ENCODE results near the gene ELOB. TPM values are rescaled to one million over a fixed set of nuclear protein-coding genes. Genes with fewer than 3 reads are reported as not detected.

Gene ELOB
- polyA plus RNA-seq, 1 of the 3 experiments (the other 2 are of a cell fraction), result 329 TPM

DNA sequence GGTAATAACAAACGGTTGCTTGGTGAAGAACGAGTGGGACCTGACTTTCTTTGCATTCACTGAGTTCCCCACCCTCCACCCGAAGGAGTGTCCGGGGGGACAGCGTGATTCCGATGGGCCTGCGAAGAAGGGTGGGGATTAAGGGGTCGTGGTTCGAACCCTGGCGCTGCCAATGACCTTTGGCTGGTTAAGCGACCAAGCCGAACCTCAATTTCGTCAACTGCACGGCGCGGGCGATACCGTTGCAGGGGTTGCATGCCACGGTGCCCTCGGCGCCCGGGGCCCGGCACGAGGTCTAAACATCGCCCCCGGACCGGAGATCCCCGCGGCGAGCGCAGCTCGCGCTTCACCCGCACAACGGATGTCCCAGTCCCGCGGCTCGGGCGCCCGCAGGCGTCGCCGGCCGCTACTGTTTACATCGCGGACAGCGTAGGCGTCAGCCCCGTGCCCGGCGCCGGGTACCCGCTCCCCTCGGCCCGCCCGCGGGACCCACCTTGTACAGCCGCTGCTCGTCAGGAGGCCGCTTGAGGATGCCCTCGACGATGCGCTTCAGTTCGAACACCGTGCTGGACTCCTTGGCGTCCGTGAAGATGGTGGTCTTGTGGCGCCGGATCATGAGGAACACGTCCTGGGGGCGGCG, 460 bp downstream of the ELOB start (continued):
- no peak for TF ChIP-seq NRF1 (IDR thresholded peaks at IDR 0.05; ENCODE audit: low read depth, low read length)
- TF ChIP-seq ELF1 (IDR thresholded peaks at IDR 0.05), result no peak

DNA sequence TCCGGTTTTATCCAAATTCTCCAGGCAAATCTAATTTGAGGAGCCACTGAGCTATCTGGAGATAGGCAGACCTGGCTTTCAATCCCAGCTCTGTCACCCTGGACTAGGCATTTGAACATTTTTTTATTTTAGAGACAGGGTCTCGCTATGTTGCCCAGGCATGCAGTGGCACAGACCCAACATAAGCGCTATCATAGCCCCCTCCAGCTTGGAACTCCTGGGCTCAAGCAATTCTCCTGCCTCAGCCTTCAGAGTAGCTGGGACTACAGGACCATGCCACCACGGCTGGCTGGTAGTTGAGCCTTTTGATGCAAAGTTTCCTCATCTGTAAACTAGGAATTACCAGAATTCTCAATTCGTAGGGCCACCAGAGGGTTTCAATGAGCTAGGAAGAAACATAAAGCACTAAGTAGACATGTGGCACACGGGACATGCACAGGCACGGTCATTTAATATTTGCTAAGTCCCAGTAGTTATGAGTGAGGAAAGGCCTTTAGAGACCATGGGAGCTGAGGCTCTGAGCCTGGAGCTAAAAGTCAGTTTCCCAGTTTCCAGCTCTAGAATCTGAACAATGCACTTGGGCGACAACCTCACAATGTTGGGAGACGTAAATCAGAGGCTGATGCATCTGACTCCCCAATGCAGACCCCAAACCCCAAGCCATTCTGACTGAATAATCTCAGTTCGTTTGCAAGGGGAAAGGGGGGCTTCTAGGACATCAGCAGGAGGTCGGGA, 1.1 kb downstream of the ELOB start:
- WGBS (ENCODE audit: low lambda C conversion rate), result 50% methylated on average over 11 of the region's 11 CpGs
- Histone ChIP-seq H3K79me2 (ENCODE audit: insufficient read depth) (peaks cover 51% of the 10 kb centered on the region), H3K27ac (ENCODE audit: low read depth in 2 of 2, low read length in 1 of 2) (peak overlapping the region in 1 of 2 experiments; percentile 71; a peak in 1 of 4 replicates)

DNA sequence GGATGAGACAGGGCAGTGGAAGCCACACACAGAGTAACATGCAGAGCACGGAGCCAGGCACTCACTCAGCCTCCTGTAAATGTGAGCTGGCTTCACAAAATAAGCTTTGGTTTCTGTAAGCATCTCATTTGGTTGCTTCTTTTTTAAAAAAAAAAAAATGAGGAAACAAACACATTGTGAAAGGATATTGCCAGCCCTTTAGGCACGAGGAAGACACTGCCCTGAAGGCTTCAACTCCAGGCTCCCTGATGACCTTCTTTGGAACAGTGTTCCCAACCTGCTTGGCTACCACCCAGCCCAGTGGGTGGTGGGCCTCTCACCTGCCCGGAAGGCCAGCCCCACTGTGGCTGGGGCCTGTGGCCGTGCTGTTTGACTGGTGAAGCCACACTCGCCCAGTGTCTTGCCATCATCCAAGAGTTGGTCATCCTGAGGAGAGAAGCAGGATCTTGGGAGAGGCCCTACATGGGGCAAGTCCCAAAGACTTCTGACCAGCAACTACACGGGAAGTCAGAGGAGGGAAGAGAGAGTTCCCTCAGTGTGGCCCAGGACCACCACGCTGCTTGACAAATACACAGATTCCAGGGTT, 1.9 kb downstream of the ELOB start:
- CTCF ChIA-PET, result interaction anchor here (0.9 to 2.7 kb wide), 4 partner anchors 13 to 144 kb away, joined by 3 to 11 read pairs (median 4); no protein-coding TSS in a partner anchor
- Histone ChIP-seq H3K9me3 (no peaks in the 10 kb centered on the region), H3K9ac (no peak overlapping the region), H4K20me1 (ENCODE audit: insufficient read depth) (peaks cover 33% of the 10 kb centered on the region), H2AFZ (ENCODE audit: low read depth) (no peak overlapping the region), H3K36me3 (replicated peaks in 1 of 2; ENCODE audit: control insufficient read depth in 1 of 2, insufficient read depth in 2 of 2, low read length in 1 of 2) (peaks cover 16 to 38% of the 10 kb centered on the region in 2 experiments), H3K79me2 (ENCODE audit: insufficient read depth) (peaks cover 51% of the 10 kb centered on the region), H3K4me1 (ENCODE audit: control insufficient read depth in 1 of 2, insufficient read depth in 2 of 2, low read depth in 1 of 2, low read length in 1 of 2) (peaks cover 11 to 25% of the 10 kb centered on the region in 2 experiments; a peak in 2 of 4 replicates), H3F3A (replicated peaks; ENCODE audit: insufficient read depth) (peaks cover 11% of the 10 kb centered on the region), H3K9me2 (no peaks in the 10 kb centered on the region), H3K4me2 (peak overlapping the region; percentile 77), H3K4me3 (ENCODE audit: low read depth in 2 of 2, low read length in 1 of 2) (no peak overlapping the region), H3K27me3 (ENCODE audit: insufficient read depth) (no peaks in the 10 kb centered on the region), H3K27ac (ENCODE audit: low read depth in 2 of 2, low read length in 1 of 2) (no peak overlapping the region)
- WGBS (ENCODE audit: low lambda C conversion rate), result 81% methylated on average over 6 of the region's 7 CpGs
- no peak for DNase-seq
- POLR2A ChIA-PET, result interaction anchor here (1.8 kb wide), 1 partner anchor 22 kb away, joined by 10 read pairs; the partner anchor contains the start of gene SRRM2
- TF ChIP-seq, protein P1, sequence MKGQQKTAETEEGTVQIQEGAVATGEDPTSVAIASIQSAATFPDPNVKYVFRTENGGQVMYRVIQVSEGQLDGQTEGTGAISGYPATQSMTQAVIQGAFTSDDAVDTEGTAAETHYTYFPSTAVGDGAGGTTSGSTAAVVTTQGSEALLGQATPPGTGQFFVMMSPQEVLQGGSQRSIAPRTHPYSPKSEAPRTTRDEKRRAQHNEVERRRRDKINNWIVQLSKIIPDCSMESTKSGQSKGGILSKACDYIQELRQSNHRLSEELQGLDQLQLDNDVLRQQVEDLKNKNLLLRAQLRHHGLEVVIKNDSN (IDR thresholded peaks at IDR 0.05; ENCODE audit: borderline replicate concordance, low read depth), result no peak
- TF ChIP-seq EZH2phosphoT487 (IDR thresholded peaks at IDR 0.05; ENCODE audit: borderline replicate concordance, low read depth) (no peak), SIN3A (IDR thresholded peaks at IDR 0.05; ENCODE audit: borderline replicate concordance, low read depth, low read length) (no peak), TCF12 (IDR thresholded peaks at IDR 0.05) (no peak), NFIC (IDR thresholded peaks at IDR 0.05; ENCODE audit: borderline replicate concordance) (no peak), FOXM1 (IDR thresholded peaks at IDR 0.05; ENCODE audit: low read depth) (no peak), CHD2 (IDR thresholded peaks at IDR 0.05; ENCODE audit: low read length, partially characterized antibody) (no peak), MEF2A (IDR thresholded peaks at IDR 0.05; ENCODE audit: borderline replicate concordance, low read depth) (no peak), JUND (IDR thresholded peaks at IDR 0.05) (no peak)

More for the DNA sequence above, 1.1 kb downstream of the ELOB start:
- Histone ChIP-seq H3K4me2 (peak overlapping the region; percentile 77), H3F3A (replicated peaks; ENCODE audit: insufficient read depth) (peaks cover 11% of the 10 kb centered on the region), H3K4me1 (ENCODE audit: control insufficient read depth in 1 of 2, insufficient read depth in 2 of 2, low read depth in 1 of 2, low read length in 1 of 2) (peaks cover 11 to 25% of the 10 kb centered on the region in 2 experiments; a peak in 2 of 4 replicates), H4K20me1 (ENCODE audit: insufficient read depth) (peaks cover 26% of the 10 kb centered on the region), H3K36me3 (replicated peaks in 1 of 2; ENCODE audit: control insufficient read depth in 1 of 2, insufficient read depth in 2 of 2, low read length in 1 of 2) (peaks cover 16 to 31% of the 10 kb centered on the region in 2 experiments), H3K9me2 (no peaks in the 10 kb centered on the region), H3K4me3 (ENCODE audit: low read depth in 2 of 2, low read length in 1 of 2) (peak overlapping the region; percentile 83 to 88), H2AFZ (ENCODE audit: low read depth) (no peak overlapping the region), H3K27me3 (ENCODE audit: insufficient read depth) (no peaks in the 10 kb centered on the region), H3K9me3 (no peaks in the 10 kb centered on the region), H3K9ac (peak overlapping the region; percentile 87)
- ChIA-PET CTCF (interaction anchor here (0.9 to 1.3 kb wide), 4 partner anchors 9 to 143 kb away, joined by 3 to 4 read pairs (median 3); no protein-coding TSS in a partner anchor), POLR2A (interaction anchor here (0.6 to 1.8 kb wide), 4 partner anchors 23 to 139 kb away, joined by 3 to 10 read pairs (median 6); partner anchors contain the start of gene SRRM2)
- TF ChIP-seq SMC3 (IDR thresholded peaks at IDR 0.05; ENCODE audit: low read depth, low read length) (no peak), FOXM1 (IDR thresholded peaks at IDR 0.05; ENCODE audit: low read depth) (no peak), RCOR1 (IDR thresholded peaks at IDR 0.05; ENCODE audit: low read length) (no peak), EP300 (IDR thresholded peaks at IDR 0.05; ENCODE audit: borderline replicate concordance in 1 of 2, low read depth in 1 of 2, low read length in 1 of 2) (no peak), NFIC (IDR thresholded peaks at IDR 0.05; ENCODE audit: borderline replicate concordance) (no peak), RAD21 (IDR thresholded peaks at IDR 0.05; ENCODE audit: low read length) (0 out of 2 replicates have a peak, but pooled peaks have one; percentile 4), MXI1 (IDR thresholded peaks at IDR 0.05; ENCODE audit: low read depth, low read length) (peak; percentile 36), RXRA (IDR thresholded peaks at IDR 0.05; ENCODE audit: borderline replicate concordance, low read depth) (no peak)
- TF ChIP-seq, protein P1 (IDR thresholded peaks at IDR 0.05; ENCODE audit: borderline replicate concordance, low read depth), result no peak
- TF ChIP-seq, protein P2, sequence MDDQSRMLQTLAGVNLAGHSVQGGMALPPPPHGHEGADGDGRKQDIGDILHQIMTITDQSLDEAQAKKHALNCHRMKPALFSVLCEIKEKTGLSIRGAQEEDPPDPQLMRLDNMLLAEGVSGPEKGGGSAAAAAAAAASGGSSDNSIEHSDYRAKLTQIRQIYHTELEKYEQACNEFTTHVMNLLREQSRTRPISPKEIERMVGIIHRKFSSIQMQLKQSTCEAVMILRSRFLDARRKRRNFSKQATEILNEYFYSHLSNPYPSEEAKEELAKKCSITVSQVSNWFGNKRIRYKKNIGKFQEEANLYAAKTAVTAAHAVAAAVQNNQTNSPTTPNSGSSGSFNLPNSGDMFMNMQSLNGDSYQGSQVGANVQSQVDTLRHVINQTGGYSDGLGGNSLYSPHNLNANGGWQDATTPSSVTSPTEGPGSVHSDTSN (IDR thresholded peaks at IDR 0.05), result no peak
- no peak for DNase-seq

All from SK-N-SH (cell line).